Measurements from ENCODE around the gene C5orf52.
"Not testable (repeated sequence)": the region's sequence is repeated elsewhere in the genome, so short reads cannot be mapped to it uniquely, and the experiment has no call there.

The C5orf52 gene

DNA sequence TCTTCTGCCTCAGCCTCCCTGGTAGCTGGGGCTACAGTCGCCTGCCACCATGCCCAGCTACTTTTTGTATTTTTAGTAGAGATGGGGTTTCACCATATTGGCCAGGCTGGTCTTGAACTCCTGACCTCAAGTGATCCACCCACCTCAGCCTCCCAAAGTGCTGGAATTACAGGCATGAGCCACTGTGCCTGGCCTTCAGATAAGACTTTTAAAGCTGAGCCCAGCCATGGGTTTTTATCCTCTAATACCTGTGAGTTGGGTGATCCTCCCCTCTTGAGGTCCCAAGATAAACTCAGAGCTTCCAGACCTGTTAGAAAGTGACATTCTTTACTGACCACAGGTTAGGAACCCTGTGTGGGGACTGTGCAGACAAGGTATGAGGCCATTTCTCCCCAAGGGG, 56.5 kb downstream of the C5orf52 start:
- DNase-seq = not testable (repeated sequence)

Data from left hindlimb (tissue), 1 donor.